Posterior vena cava (tissue), 2 donors: Measurements from ENCODE around the gene ZNF790. TPM values are rescaled to one million over a fixed set of nuclear protein-coding genes. Genes with fewer than 3 reads are reported as not detected.

Experiments
- DNase-seq: peaks from one replicate; pipeline ENCODE4 v3.0.0-alpha.2; 2020; ENCODE audit warnings: low spot score
- intact Hi-C, 2 donors: fragments of 100-400 bp; cut with DNase I; formaldehyde crosslinking; loops; one replicate each; pipeline versions ENCODE4 v1.14.1 to v1.14.2; 2022 to 2023
- total RNA-seq, 2 donors: library from RNA; stranded (reverse); fragmentation: NEBNext Ultra II Directional; extraction: Animal tissue kit (Norgen Biotek cat#: 25700); gene quantifications; one replicate each; pipeline ENCODE4 v1.2.1, GENCODE V29; 2021
- donor health status: DM: yes; HTN: yes; CAD: no.
- donor health status: DM: yes; HTN: yes; CAD: no.

The ZNF790 gene
- total RNA-seq, 2 donors from 2014 or later, result 7.1 to 8.4 TPM

DNA sequence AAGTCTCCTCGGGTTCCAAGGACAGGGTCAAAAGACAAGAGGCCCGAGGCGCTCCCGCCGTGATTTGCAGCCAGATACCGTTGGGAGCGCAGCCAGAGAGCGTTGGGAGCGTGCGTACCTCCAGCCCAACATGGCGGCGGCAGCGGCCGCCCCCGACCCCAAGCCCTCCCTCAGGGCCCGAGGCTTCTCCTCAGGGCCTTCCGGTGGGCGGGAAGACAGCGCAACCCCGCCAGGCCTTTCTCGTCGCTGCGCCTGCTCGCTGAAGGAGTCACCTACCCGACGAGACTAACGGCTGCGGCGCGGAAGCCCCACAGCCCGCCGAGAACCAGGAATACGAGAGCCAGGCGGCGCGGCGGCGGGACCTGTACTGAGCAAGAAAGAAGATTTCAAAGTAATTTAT is 62.4 kb downstream of the ZNF790 start:
- no peak for DNase-seq
- intact Hi-C loops, result no loop called here

DNA sequence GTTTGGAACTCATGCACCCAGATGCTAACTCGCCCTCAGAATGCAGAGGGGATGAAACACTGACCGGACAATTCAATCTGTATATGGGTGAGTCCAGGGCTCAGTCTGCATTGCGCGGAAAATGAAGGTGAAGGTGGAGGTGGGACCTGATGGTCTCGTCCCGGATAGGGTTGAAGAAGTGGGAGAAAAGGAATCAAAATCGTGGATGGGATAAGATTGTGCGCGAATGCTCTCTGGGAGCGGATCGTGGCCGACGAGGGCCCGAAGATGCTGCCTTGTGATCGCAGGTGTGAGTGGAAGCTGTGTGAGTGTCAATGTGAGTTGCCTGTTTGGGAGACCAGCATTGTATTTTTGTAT is 65.0 kb downstream of the ZNF790 start:
- DNase-seq, result no peak
- intact Hi-C loops, result no loop called here

DNA sequence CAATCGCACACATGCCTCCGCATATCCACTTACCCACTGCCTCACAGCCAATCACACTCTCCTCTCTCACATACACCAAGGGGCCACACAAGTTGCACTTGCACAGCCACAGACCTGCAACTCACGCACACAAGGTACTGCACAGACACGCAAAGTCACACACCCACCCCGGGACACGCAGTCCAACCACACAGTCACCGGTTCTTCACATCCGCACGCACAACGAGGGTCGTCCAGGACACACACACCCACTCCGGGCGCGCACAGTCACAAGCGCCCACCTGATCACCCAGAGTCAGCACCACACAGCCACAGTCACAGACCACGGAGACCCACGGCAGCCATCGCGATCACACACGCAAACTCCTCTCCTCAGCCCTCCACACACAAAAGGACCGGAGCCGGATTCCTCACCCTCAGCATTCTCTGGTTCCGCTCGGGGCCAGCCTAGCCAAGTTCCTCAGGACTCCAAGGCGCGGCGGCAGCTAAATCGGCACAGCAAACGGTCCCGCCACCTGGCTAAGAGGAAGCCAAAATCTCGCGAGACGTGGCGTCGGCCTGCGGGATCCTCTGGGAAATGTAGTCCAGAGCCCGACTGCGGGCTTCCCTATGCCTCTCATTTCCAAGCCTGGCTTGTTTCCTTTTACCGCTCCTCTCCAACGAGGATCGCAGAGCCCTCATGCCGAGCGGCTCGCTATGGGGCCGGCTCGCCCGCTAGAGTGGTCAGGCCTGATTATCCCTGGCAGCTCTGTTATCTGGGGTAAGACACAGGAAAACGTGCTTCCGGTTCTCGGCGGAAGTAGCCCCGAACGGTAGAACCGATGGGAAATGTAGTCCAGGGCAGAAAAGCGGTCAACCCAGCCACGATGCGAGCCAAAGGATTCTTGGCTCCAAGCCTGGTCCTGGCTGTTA is 65.6 kb downstream of the ZNF790 start, which contains the start of gene ZNF850:
ZNF850 (minus strand) TSS at position 497 of the 912 bp plus-strand sequence. CDS start 10,201 bp downstream, outside the sequence.
- intact Hi-C loops, result no loop called here
- DNase-seq, result peak; percentile 99

DNA sequence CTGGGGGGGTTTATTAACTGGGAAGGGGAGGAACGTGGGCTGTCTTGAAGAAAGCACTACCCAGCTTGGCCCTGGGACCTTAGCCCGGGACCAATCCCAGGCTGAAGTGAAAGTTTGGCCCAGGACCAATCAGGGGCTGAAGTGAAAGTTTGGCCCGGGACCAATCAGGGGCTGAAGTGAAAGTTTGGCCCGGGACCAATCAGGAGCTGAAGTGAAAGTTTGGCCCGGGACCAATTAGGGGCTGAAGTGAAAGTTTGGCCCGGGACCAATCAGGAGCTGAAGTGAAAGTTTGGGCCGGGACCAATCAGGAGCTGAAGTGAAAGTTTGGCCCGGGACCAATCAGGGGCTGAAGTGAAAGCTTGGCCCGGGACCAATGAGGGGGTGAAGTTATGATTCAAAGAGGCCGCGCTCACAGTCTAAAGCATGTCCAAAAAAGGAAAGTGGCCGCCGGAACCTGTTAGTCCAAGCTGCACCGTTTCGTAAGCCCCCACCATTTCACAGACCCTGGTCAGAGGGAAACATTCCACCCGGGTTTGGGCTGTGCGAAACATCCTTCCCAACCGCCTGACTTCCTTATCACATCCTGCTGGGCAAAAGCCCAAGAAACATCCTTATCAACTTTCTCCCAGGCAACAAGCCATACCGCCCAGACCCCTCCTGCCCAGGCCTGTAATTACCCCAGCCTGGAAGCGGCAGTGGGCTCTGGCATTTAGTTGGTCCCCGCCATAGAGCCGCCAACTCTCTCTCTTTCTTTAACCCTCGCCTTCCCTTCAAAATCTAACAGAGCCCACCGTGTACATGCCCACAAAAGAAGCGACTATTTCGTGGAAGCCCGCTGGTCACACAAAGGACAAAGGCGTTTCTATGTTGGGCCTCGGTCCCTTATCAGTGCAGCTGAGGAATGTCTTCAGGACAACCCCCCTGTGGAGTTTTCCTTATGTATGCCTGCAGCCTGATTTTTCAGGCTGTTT is 66.6 kb downstream of the ZNF790 start:
- intact Hi-C loops, result no loop called here
- peak; percentile 90 for DNase-seq

Other genes with a start within 250 kb of the ZNF790 start
- gene ZNF382, start 233.1 kb downstream of the ZNF790 start, total RNA-seq, result 1 to 10 TPM; 7.3 to 7.4 TPM
- 1 to 10 TPM; 7.3 to 9.7 TPM for gene ZNF461, start 171.6 kb downstream of the ZNF790 start, total RNA-seq
- 1 to 10 TPM; 5.5 to 7.8 TPM for gene ZNF567, start 150.8 kb downstream of the ZNF790 start, total RNA-seq
- gene ZNF850, start 65.6 kb downstream of the ZNF790 start, total RNA-seq, result 1 to 10 TPM; 5.1 to 5.2 TPM
- gene ZNF345, start 12.5 kb upstream of the ZNF790 start, total RNA-seq, result 1 to 10 TPM; 5.3 to 6.6 TPM
- gene ZNF829, start 77.9 kb upstream of the ZNF790 start, total RNA-seq, result 1 to 10 TPM; 3.3 to 3.4 TPM
- gene ZNF568, start 77.9 kb upstream of the ZNF790 start, total RNA-seq, result 10 to 100 TPM; 11.5 to 13.0 TPM
- gene ZNF420, start 240.0 kb upstream of the ZNF790 start, total RNA-seq, result 10 to 100 TPM in 1 of 2 donors, 1 to 10 TPM in 1; 7.9 to 12.4 TPM